Stimulated activated naive CD8-positive, alpha-beta T cell treated with anti-CD3 and anti-CD28 coated beads, Interleukin-15, Interleukin-2, amounts not matched to agents 100 U/mL and 50 U/mL, for 24 hours (primary cell): Measurements from ENCODE around the gene PRR33.
"Not testable (repeated sequence)": the region's sequence is repeated elsewhere in the genome, so short reads cannot be mapped to it uniquely, and the experiment has no call there.

Experiments used
- ATAC-seq: fragments of 150-1000 bp; cut with Tn5 transposase; one replicate; pipeline ENCODE4 v1.10.0; 2021
- DNase-seq: peaks from one replicate; pipeline ENCODE4 v3.0.0; 2021

The PRR33 gene

GRCh38 chr11:1875093-1875850 is 16.4 kb downstream of the PRR33 start:
- no peak for ATAC-seq
- no peak for DNase-seq

DNA sequence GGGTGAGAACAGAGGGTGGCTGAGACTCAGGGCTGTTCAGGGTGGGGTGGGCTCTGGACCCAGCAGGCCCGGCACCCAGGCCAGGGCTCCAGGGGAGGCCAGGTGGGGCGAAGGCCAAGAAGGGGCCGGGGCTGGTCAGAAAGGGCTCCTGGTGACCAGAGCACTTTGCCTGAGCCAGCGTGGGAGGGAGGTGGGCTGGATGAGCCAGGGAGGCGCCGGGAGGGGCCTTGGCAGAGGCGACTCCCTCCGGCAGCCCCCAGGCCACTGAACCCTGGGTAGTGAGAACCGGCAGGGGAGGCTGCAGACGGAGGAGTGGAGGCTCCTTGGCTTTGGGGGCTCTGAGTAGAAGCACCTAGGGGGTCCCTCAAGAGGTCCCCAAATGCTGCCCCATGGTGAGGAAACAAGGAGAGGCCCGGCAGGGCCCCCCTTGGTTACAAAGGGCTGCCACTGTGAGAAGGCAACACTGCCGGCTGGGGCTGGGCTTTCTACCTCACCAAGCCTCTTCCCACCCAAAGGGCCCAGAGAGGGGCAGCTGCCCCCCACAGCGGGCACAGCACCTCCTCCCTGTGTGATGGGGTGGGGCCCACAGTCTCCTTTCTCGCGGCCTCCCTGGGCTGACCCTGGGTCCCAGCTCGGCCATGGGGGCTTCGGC is 17.1 kb downstream of the PRR33 start:
- not testable (repeated sequence) for DNase-seq, ATAC-seq

DNA sequence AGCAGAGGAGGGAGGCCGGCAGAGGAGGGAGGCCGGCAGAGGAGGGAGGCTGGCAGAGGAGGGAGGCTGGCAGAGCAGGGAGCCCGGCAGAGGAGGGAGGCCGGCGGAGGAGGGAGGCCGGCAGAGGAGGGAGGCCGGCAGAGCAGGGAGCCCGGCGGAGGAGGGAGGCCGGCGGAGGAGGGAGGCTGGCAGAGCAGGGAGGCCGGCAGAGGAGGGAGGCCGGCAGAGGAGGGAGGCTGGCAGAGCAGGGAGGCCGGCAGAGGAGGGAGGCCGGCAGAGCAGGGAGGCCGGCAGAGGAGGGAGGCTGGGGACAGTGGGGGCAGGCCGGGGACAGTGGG is 17.9 kb downstream of the PRR33 start:
- ATAC-seq, DNase-seq: not testable (repeated sequence)

DNA sequence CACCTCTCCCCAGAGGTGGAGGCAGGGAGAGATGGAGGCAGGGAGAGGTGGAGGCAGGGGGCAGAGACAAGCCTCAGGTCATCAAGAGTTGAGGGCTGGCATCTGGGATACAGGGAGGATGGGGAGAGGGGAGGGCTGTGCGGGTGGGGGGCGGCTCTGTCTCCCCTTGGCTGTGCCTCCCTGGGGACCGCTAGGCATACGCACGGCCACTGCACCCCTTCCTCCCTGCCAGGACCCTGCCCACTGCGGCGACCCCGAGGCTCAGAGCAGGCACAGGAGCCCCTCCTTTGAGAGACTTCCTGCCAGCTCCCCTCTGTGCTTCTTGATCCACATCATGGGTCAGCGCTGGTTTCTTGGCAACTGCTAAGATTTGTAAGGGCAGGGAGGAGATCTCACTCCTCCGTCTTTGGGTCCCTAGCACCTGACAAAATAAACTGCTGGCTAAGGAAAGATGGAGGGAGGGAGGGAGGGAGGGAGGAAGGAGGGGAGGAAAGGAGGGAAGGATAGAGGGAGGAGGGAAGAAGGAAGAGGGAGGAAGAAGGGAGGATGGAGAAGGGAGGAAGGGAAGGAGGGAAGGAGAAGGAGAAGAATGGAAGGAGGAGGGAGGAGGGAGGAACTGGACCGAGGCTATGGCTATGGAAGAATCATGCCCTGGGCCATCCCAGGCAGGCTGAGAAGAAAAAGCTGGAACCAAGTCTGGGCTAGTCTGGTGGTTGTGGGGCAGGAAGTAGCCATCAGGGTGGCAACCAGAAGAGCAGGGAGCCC is 18.5 kb downstream of the PRR33 start:
- ATAC-seq: peak; percentile 29

GRCh38 chr11:1872267-1872985 is 19.3 kb downstream of the PRR33 start:
- ATAC-seq (no peak), DNase-seq (no peak)

More for the DNA sequence above, 18.5 kb downstream of the PRR33 start:
- DNase-seq: no peak

DNA sequence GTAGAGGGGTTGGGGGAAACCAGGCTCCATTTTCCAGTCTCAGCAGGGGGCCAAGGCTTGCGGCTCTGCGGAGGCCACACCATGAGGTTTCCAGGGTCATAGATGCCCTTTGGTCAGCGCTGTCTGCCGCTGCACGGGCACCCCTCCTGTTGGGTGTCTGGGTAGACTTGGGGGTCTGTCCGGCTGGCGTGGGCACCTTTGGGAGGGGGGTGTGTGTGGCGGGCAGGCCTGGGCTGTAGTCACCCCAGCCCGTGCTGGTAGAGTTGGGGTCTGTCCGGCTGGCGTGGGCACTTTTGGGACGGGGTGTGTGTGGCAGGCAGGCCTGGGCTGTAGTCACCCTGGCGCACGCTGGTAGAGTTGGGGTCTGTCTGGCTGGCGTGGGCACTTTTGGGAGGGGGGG is 20.2 kb downstream of the PRR33 start:
- ATAC-seq (no peak), DNase-seq (no peak)

DNA sequence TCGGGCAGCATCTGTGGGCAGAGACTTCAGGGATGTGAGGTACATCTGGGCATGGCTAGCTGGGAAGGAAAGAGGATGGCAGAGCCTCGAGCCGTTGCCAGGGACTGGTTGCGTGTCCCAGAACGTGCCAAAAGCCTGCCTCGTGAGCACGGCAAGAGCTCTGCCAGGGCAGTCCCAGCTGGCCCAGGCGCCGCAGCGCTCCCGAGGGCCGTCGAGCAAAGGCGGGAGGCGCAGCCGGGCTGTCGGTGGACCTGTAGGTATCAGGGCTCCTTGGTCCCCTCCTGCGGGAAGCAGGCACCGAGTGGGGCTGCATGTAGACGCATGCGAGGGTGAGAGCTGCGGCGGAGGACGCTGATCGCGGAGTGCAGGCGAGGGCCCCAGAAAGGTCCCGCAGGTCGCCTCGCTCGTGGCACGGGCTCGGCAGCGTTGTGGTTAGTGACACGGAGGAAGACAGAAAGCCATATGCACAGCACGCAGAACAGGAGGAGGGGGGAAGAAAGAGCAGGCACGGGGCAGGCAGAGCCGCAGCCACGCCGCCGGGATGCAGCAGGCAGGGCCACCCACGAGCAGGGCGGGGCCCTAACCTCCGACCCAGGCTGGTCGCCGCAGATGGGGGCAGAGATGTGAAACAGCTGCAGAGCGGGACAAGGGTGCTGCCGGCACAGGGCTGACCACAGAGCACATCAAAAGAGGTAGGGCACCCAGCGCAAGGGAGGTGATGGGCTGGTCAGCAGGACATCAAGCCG is 20.8 kb downstream of the PRR33 start:
- peak; percentile 48 for DNase-seq
- ATAC-seq: peak; percentile 55

- DNase-seq (no peak), ATAC-seq (no peak)
Measured at GRCh38 chr11:1870326-1870696, 21.4 kb downstream of the PRR33 start.

DNA sequence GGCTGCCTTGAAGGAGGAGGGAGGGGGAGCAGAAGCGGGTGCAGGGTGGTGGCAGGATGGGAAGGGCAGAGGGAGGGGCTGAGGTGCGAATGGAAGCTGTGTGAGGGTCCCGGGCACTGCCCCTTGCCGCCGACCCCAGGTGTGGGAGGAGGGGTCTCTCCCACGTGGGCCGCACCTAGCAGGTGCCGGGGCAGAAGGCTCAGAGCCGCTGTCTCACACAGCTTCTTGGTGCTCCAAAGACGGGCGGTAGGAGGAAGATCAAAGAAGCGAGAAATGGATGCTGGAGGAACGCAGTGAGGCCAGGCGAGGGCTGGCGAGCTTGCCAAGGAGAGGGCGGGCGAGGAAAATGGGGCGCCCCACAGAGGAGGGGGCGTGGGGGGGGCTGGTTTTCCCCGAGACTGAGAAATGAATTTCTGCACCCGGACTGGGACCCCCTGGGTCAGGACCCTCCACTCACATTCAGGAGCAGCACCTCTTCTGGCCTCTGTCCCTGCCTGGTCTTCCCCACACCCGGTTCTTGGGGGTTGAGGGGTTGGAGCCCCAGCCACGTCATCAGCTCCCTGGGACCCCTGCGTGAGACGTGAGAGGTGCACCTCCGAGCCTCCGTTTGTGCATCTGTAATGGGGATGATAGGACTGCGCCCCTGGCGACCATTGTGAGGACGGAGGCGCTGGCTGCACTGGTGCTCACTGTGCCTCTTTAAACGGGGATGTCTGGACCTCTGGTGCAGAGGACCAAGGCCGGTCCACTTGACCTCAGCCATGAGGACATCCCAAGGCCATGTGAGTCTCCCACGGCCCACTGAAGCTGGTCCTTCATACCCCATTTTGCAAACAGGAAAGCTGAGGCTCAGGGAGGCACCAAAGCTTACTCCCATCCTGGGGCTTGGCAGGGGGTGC is 22.0 kb downstream of the PRR33 start:
- ATAC-seq: no peak
- DNase-seq: no peak

DNA sequence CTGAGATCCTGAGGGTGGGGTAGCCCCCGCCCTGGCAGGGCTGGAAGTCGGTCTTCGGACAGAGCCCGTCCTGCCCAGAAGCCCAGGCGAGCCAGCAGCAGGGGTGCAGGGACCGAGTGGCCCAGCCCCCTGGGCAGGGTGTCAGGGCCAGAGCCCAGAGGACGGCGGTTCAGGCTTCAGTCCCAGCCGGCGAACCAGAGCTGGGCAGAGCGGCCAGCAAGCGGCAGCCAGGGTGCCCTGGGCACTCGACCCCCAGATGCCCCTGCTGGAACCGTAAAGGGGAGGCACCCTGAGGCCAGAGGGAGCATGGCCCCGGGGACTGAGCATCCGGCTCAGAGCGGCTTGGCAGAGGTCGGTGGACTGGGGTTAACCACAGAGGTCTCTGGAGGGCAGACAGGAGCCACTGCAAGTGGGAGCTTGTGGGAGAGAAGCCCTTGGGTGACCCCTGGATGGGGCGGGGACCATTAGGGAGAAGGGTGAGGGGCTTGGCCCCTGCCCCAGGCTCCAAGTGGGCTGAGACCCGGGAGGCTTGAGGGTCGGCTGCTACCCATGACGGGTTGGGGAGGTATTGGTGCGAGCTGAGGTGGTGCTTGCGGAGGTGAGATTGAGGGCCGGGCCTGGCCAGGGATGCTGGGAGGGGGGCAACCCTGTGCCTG is 22.9 kb downstream of the PRR33 start:
- no peak for ATAC-seq

DNA sequence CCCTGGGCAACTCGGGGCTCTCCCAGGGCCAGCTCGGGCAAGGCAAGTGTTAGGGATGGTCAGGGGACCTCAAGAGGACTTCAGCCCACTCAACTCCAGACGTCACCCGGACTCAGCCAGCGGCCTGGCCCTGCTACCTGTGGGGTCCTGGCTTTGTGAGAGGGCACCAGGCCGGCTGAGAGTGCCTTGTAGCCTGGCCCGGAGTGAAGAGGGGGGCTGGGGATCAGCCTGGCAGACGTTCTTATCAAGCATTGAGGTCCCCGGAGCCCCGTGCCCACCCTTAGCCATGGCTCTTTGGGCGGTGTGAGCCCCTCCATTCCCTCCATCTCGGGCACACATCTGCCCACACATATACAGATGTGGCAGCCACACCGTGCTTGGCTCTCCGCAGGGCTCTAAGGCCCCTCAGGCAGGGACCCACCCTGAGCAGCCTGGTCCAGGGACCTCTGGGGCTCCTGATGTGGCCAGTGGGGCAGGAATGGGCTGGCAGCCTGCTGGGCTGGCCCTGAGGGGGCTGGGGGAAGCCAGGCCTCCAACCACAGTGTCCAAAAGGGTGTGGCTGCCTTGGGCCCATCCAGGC is 23.5 kb downstream of the PRR33 start:
- no peak for ATAC-seq
- DNase-seq: no peak

More for the DNA sequence above, 22.9 kb downstream of the PRR33 start:
- DNase-seq: no peak

- DNase-seq (no peak), ATAC-seq (no peak)
Measured at GRCh38 chr11:1867381-1867780, 24.3 kb downstream of the PRR33 start.

DNA sequence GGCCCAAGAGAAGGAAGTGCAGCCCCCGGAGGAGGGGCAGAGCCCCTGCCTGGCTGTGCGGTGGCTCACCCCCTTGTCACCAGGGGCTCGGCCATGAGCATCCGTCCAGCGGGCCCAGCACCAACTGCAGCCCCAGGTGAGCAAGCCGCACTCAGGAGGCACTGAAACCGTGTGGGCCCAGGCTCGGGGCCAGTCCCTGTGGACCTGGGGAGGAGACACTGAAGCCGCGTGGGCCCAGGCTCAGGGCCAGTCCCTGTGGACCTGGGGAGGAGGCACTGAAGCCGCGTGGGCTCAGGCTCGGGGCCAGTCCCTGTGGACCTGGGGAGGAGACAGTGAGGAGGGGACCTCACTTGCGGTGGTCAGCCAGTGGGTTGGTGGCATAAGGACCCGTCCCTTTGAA is 24.9 kb downstream of the PRR33 start:
- DNase-seq (no peak), ATAC-seq (no peak)

DNA sequence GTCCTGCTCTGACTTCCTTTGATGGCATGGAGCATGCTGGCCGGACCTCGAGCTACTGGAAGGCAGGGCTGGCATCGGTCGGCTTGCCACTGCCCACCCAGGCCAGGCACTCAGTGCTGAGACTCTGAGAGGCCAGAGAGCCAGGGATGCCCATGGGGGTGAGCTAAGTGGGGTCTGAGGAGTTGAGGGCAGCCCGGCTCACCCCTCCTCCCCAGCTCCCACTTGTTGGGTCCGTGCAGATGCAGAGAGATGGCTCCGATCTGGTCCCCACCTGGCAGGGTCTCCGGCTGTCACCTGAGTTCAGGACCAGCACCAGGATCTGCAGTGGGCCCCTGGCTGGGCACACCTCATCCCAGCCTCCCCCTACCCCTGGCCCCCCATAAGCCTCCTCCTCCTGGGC is 25.5 kb downstream of the PRR33 start:
- DNase-seq: no peak
- no peak for ATAC-seq

DNA sequence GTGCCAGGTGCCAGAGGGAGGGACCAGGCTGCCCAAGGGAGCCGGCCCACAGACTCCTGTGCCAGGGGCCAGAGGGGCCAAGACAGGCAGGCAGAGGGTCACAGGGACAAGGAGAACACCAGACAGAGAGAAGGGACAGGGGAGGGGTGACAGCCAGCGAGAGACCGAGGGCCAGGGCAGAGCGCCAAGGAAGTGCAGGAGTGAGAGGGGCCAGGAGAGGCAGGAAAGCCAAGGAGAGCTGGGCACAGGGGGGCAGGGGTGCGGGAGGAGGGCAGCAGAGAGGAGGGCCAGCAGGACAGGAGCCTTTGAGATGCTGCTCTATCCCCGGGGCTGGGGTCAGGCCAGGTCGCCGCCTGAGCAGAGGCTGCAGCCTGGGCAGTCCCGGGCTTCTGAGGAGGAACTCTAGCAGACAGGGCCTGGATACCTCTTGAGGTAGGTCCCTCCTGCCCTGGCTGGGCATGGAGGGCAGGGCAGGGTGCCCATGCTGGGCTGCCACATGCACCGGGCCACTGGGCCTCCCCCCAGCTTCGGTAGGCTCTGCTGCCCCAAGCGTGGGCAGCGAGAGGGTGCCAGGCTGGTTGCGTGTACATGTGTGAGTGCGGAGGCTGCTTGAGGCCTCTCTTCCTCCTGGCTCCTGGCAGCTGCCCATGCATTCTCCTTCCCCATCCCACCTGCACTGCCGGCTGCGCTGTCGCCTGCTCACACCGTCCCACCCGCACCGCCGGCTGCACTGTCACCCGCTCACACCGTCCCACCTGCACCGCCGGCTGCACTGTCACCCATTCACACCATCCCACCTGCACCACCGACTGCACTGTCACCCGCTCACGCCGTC is 26.6 kb downstream of the PRR33 start:
- DNase-seq (no peak), ATAC-seq (no peak)

DNA sequence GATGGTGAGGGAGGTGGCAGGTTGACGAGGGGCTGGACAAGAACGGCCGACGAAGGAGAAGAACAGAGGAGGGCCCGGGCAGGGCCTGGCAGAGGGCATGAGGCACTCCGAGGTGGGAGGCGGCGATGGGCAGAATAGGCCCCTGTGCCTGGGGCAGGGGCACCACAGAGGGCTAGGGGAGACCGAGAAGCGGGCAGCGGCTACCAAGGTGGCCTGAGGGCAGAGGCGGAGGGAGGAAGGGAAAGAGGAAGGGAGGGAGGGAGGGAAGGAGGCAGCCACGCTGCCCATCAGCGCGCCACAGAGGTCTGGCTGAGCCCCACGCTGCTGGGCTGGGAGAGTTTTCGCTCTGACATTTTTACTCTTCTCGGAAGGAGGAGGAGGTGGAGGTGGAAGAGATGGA is 27.5 kb downstream of the PRR33 start:
- DNase-seq (no peak), ATAC-seq (no peak)

GRCh38 chr11:1863352-1864216 is 28.1 kb downstream of the PRR33 start:
- no peak for DNase-seq
- ATAC-seq: no peak
